Fibroblast of skin of scalp (primary cell): Measurements from ENCODE around the gene ZNF283. TPM values are rescaled to one million over a fixed set of nuclear protein-coding genes. Genes with fewer than 3 reads are reported as not detected.

Experiments used
- DNase-seq: peaks from one replicate; pipeline ENCODE4 v3.0.0-alpha.2; 2013
- polyA plus RNA-seq, 2 experiments: library from polyadenylated mRNA; unstranded; fragments of 120-200 nt; gene quantifications; one replicate each; pipeline ENCODE4 v1.2.1, GENCODE V29; 2013; ENCODE audit not compliant: insufficient read length in 2 of 2

ZNF283 gene
- 4.7 TPM for polyA plus RNA-seq (2013, experiment 1 of 2; ENCODE audit: insufficient read length)
- polyA plus RNA-seq (2013, experiment 2 of 2; ENCODE audit: insufficient read length) = 7.7 TPM

GRCh38 chr19:43826787-43827754 is at the start of gene ZNF283:
ZNF283 (plus strand) TSS chr19:43827321; CDS start chr19:43833505, 6,184 bp downstream.
- DNase-seq = peak; percentile 91

DNA sequence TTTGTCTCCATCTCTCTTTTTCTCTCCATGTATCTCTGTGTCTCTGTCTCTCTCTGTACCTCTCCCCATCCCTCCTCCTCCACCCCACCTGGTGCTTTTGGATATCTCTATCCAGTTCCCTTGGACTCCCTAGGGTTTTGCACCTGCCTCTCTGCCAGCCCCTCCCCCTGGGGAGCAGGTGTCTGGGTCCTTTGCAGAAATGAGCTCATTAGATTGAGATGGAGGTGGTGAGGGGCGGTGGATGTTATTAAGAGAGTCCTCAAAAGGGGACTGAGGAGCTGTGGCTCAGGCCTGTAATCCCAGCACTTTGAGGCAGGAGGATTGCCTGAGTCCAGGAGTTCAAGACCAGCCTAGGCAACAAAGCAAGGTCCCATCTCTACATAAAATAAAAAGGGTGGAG is 48.5 kb upstream of the ZNF283 start:
- no peak for DNase-seq

- DNase-seq = no peak
Observed at GRCh38 chr19:43779147-43779819, 47.8 kb upstream of the ZNF283 start.

DNA sequence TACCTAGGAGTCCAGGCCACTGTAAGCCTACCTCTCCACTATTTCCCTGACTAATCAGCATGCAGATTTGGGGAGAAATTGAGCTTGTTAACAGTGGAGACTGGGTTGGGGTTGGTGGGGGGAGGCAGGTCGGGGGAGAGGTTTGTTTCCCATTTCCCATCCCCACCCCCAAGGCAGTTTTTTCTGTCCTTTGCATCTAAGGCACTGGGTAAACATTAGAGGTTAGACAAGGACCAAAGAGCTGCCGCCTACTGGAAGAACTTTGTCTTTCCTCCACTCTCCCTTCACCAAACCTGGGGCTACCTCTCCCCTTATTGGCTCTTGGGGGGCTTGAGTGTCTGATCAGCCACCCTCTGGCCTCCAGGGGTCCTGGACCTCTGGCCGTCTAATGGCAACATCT is 47.3 kb upstream of the ZNF283 start:
- no peak for DNase-seq

DNA sequence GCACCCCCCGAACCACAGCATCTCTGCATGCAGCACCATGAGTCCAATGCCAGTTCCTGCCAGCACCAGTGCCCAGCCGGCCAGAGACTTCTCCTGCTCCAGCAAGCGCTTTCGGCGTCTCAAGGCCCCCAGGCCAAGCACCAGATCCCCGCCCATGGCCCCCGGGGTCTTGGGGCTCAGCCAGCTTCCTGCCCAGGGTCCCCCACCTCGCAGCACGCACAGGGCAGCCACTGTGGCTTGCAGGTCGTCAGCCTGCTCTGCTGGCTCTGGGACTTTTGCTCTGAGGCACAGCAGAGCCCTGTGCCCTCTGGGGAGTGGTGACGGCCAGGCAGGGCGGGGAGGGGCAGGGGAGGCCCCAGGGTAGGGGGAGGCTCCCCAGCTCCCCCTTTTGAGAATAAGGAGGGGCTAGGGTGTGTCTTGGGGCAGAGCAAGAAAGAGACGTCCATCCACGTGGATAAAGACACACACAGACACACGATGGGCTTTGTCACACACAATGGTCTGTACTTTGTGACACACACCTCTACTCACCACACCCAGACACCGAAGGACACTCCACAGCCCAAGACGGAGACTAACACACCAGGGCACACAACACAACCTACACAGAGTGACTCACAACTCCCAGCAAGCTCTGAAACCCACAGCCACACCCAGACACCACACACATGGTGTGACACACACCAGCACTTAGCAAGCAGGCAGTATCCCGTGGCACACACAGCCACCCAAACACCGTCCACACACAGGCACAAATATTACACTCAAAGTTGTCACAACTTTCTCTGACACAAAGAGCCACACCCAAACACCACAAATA is 46.2 kb upstream of the ZNF283 start, which contains the start of gene KCNN4:
Gene KCNN4 (minus strand): TSS at position 268 of the 820 bp plus-strand sequence. CDS start 112 bp downstream, at position 156.
- peak; percentile 64 for DNase-seq

DNA sequence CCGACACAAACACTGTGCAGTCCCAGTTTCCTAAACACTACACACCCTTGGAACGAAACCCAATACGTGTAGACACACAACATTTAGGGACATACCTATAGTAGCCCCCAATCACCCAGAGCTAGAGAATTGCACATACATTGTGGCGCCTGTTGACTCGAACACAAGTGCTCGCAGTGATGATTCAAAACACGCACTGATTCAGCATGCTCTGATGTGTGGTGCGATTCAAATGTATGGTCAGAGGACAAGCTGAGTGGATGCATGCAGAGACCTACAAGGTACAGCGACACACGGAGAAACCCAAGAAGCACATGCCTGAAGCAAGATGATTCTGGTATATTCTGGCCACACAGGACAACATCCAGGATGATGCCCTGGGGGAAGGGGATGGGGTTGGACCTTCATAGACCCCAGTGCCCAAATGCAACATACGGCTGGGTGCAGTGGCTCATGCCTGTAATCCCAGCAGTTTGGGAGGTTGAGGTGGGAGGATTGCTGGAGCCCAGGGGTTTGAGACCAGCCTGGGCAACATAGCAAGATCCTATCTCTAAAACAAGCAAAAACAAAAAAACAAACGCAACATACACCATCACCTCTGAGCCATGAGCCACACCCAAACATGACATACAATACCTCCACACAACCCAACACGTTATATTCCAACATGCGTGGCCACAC is 45.4 kb upstream of the ZNF283 start:
- DNase-seq = no peak

- no peak for DNase-seq
Observed at GRCh38 chr19:43782311-43782660, 44.8 kb upstream of the ZNF283 start.

- DNase-seq = no peak
Observed at GRCh38 chr19:43782689-43783231, 44.4 kb upstream of the ZNF283 start.

DNA sequence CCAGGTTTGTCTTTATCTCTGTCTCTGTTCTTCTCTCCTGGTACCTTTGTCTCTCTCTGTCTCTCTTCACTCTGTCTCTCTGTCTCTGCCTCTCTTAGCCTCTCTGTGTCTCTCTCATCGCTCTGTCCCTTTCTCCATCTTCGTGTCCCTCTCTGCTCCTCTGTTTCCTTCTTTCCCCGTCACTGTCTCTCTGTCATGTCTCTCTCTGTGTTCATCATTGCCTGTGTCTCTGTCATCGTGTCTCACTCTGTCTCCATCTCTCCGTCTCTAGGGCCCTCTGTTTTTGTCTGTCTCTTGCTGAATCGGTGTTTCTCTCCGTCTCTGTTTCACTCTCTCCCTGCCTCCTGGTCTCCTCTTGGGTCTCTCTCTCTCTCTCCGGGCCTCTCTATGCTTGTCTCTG is 43.5 kb upstream of the ZNF283 start:
- DNase-seq = no peak

- DNase-seq = peak; percentile 84
Observed at GRCh38 chr19:43784241-43784980, 42.7 kb upstream of the ZNF283 start.

DNA sequence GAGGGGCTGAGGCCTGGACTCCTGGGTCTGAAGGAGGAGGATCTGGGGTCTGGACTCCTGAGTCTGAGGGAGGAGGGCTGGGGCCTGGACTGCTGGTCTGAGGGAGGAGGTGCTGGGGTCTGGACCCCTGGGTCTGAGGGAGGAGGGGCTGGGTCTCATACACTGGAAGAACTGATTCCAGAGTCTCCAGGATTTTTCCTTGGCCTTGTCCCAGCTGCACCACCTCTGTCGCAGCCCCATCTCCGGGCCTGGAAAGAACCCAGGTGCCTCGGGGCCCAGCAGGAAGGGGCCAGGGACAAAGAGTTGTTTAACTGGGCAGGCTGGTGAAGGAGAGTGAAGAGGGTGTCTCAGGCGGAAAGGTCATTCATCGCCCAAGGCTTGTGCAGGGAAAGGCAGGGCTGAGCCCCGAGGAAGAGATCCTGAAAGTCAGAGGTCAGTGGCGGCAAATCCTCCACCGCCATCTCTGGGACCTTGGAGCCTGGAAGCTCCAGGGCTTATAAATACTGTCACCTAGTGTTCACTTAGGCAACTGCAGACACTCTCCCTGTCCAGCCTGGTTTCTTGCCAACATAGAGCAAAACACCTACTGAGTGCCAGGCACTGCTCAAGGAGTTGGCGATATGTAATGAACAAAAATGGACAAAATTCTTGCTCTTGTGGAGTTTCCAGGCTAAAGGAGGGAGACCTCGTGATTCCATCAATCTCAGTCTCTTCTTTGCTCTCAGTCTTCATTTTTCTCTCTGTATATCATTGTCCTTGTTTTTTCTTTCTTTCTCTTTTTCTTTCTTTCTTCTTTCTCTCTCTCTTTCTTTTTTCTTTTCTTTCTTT is 41.9 kb upstream of the ZNF283 start:
- peak; percentile 71 for DNase-seq

DNA sequence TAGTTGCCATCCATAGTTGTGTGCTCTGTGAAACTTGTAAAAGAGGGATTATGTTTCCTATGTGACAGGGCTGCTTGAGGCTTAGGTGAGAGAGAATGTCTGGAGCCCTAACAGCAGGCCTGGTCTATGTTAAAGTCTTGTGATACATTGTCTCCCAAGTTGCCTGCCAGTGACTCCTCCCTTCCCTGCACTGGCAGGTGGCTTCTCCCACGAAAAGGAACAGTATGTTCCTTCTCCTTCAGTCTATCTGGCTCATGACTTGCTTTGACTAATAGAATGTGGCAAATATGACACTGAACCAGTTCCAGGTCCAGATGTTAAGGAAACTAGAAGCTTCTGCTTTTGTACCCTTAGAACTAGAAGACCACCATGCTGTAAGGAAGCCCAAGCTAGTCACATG is 40.5 kb upstream of the ZNF283 start:
- DNase-seq = no peak

- DNase-seq = peak; percentile 53
Observed at GRCh38 chr19:43789029-43789428, 38.1 kb upstream of the ZNF283 start.

- no peak for DNase-seq
Observed at GRCh38 chr19:43790587-43790986, 36.5 kb upstream of the ZNF283 start.

DNA sequence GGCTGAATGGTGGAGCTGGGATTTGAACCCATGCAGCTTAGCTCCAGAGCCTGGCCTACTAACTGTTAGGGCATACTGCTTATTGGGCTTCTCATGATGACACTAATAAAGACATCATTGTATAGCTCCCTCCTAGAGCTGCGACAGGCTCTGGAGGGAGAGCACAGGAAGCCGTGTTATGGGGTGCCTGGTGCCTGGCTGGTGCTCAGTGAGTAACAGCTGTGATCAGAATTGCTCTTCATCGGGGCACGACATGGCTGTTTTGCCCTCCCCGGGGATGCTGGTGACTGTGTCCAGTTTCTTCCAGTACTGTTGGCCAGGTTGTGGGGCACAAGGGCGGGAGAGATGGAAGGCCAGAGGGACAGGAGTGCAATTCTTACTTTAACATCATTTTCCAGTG is 30.0 kb upstream of the ZNF283 start:
- DNase-seq = no peak

DNA sequence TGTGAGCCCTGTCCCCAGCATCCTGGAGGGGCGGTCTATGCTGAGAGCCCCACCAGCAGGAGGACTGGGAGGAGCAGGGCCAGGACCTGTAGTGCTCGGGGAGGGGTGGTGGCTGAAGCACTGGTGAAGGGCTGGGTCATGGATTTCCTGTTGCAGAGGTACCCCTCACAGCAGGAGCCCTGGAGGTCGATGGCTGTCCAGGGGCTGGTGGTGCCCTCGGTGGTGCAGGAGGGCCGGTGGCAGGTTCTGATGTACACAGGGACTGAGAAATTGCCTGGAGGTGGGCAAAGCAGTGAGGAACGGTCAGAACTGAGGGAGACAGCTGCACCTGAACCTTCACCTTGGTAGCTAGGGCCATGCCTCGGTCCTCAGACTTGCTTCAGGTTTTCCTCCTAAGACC is 29.6 kb upstream of the ZNF283 start:
- no peak for DNase-seq

- DNase-seq = no peak
Observed at GRCh38 chr19:43798026-43798545, 29.0 kb upstream of the ZNF283 start.

DNA sequence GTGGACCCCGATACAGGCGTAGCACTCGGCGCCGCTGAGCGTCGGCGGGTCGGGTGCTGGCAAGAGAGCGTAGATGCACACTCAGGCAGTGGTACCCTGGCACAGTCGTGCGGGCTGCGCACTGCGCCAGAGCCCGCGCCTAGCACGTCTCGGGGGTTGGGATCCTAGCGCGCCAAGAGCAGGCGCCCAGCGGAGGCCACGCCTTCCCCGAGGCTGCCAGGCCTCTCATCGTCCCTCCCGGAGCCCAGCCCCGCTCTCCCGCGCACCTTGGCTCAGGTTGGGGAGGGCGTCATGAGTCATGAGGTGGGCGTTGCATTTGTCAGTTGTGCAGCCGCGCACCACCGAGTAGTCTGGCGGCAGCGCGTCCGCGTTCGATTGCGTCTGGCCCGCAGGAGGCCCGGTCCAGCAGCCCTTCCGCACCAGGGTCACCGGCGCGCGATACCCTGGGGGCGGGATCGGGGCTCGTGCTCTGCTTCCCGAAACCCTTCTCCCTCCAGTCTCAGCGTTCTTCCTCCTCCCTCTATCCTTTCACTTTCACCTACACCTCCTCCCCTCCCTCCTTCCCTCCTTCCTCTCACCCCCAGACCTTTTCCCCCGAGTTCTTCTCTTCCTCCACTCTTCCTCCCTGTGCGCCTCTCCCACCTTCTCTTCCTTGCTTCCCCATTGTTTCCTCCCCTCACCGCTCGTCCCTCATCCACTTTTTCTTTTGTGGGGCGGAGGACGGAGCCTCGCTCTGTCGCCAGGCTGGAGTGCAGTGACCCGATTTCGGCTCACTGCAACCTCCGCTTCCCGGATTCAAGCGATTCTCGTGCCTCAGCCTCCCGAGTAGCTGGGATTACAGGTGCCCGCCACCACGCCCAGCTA is 28.3 kb upstream of the ZNF283 start:
- no peak for DNase-seq
